Skin epidermis (tissue), 12 donors: ENCODE measurements around the gene MED22.
"Not testable (repeated sequence)": the region's sequence is repeated elsewhere in the genome, so short reads cannot be mapped to it uniquely, and the experiment has no call there.

Experiments
- H3K27ac ChIP-seq, 21 experiments: fragments of 200-600 bp; sonication (generic) in 11 of 21; one replicate each; pipeline ENCODE4 v1.5.0; 2020; ENCODE audit warnings: mild to moderate bottlenecking in 3 of 21, inconsistent platforms in 2 of 21, moderate library complexity in 2 of 21
- H3K4me3 ChIP-seq, 7 experiments: fragments of 200-600 bp; sonication (generic) in 2 of 7; one replicate each; pipeline ENCODE4 v1.5.0; 2020; ENCODE audit warnings: inconsistent platforms in 2 of 7, mild to moderate bottlenecking in 2 of 7, moderate library complexity in 1 of 7

MED22 gene

DNA sequence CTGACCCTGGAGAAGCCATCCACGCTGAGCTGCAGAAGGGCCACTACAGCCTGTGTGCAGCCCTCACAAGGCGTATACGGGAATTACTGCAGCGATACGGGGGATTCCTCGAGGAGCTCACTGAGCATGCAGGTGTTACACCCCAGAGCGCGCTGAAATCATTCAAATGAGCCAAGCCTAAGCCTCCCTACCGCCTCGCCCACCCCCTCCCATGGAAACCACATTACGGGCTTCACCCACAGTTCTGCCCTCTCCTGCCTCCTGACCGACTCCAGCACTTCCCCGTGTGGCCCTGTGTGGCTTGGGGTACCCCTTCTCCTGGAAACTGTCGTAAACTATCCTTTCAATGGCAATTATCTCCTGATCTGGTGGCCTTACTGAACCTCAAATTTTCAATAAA, 25.2 kb downstream of the MED22 start:
- Histone ChIP-seq H3K4me3 (no peak overlapping the region), H3K27ac (no peak overlapping the region)

DNA sequence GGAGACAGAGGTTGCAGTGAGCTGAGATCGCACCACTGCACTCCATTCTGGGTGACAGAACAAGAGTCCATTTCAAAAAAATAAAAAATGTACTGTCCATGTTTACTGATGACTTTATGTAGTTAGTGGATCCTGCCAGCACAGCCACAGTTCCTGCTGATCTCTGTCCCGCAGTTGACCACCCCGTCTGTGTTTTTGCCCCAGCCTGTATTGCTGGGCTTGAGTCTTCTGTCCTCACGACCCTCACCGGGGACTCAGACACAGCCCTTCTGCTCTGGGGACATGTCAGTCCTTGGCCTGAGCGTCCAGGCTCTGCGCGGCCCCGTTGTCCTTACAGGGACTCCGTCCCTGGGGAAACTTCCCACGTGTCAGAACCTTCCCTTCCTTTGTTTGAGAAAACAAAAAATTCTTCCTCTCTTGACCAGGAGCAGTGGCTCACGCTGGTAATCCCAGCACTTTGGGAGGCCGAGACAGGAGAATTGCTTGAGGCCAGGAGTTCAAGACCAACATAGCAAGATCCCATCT, 26.5 kb downstream of the MED22 start:
- H3K4me3 ChIP-seq = no peak overlapping the region
- H3K27ac ChIP-seq = no peak overlapping the region

DNA sequence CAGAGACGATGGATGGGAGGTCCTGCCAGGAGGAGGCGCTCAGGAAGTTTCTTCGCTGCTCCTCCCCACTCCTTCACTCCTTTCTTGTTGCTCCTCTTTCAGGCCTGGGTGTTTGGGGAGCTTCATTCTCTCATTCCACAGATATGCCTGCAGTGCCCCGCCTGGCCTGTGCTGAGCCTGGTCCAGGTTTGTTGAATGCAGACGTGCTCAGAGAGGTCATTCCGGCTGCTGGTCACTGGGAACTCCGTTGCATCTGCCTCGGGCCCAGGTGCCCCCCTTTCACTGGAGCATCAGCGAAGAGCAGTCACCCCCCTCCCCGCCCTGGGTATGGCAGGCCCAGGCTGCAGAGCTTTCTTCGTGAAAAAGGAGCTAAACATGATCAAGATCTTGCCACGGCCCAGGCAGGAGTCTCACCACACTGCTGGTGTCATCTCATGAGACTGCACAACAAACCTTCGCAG, 27.5 kb downstream of the MED22 start:
- Histone ChIP-seq H3K27ac (no peak overlapping the region), H3K4me3 (no peak overlapping the region)

DNA sequence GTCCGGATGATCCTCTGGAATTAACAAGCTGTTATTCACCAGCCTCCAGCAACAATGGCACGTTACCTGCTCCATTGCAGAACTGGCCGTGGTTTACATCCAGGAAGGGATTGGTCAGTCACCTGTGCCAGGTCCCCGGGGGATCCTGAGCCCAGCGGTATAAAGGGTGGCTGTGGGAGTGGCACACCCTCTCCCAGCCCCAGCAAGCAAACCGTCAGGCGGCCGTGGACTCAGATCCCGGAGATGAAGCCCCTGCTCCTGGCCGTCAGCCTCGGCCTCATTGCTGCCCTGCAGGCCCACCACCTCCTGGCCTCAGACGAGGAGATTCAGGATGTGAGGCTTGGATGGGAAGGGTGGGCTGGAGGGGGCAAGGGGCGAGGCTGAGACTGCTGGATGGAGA, 30.4 kb downstream of the MED22 start:
- not testable (repeated sequence) for H3K27ac ChIP-seq, H3K4me3 ChIP-seq

DNA sequence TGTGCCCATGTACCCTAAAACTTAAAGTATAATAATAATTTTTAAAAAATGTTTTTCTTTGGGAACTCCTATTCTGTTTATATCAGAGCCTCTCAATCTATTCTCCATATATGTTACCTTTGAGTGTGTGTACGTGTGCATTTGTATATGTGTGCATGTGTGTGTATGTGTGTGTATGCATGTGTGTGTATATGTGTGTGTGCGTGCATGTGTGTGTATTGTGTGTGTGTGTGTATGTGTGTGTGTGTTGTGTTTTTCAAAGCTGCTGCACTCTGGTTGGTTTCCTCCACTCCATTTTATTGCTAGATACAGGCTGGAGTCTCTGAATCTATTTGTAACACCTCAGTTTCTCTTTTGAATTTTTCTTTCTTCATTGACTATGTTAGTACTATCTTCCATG, 31.9 kb downstream of the MED22 start:
- no peak overlapping the region for H3K4me3 ChIP-seq

DNA sequence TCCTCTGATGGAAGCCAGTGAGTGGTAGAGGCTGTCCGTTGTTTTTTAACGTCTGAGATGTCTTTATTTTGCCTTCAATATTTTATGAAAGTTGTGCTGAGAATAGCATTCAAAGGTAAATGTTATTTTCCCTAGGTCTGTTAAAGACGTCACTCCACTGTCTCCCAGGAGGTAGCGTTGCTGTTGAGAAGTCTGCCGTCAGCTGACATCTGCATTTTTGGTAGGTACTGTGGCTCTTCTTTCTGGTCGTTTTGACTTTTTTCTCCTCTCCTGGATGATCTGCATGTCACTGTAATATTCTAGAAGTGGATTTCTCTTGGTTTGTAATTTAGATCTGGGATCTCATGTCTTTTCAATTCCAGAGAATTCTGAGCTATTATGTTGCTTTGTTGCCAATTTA, 38.3 kb downstream of the MED22 start:
- no peak overlapping the region for H3K4me3 ChIP-seq
- H3K27ac ChIP-seq = no peak overlapping the region

More for the DNA sequence above, 31.9 kb downstream of the MED22 start:
- no peak overlapping the region for H3K27ac ChIP-seq

DNA sequence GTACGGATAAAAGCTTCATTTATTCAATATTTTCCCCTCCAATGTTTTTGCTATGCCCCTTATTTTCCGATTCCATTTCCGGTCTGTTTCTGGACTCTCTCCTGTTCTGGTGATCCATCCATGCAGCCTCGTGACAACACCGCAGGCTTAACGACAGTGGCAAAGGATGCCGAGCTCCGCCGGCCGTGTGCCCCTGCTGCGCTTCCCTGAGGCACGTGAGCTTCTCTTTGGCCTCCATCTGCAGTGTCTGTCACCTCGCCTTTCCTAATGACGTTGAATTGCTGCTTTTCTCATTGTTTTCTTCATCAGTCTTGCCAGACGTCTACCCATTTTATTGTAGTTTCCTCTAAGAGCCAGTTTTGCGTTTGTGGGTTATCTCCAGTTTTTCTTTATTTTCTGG, 40.6 kb downstream of the MED22 start:
- Histone ChIP-seq H3K27ac (no peak overlapping the region), H3K4me3 (no peak overlapping the region)

DNA sequence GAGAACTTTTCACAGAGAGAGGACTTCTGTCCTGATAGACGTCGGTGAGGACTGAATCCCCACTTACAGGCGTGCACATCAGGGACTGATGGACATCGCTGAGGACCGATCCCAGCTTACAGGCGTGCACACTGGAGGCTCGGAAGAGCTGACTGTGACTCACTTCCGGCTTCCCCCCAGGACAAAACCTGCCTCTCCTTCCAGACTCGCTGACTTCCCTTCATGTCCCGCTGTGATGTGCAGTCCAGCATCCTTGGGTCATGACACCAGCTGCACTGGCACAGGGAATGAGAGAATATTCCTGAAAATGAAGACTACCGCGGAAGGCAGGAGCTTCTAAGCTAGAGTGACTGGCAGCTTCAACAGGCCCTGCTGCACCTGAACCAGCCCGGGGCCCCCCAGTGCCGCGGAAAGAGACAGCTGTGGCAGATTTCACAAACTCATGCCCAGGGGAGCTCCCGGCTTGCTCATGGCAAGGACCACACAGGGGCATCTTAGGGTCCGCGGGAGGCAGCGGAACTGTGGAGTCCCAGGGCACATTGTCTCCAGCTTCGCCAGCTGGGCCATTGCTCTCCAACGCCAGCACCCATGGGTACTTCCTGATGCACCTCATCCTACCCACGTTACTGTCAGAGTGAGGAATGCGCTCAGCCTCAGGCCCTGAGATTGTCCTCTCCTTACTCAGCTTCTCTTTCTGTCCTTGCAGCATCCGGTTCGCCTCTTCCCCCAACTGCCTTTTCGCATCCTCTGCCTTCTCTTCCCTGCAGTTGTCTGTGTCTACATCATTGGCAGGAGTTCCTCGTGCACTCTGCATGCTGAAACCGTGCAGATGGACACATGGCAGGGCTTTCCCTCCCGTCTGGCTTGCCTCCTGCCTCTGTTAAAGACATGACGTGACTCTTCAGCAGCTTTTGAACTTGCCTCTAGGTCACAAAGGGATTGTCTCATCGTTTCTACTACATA, 41.4 kb downstream of the MED22 start:
- Histone ChIP-seq H3K27ac (no peak overlapping the region), H3K4me3 (no peak overlapping the region)

DNA sequence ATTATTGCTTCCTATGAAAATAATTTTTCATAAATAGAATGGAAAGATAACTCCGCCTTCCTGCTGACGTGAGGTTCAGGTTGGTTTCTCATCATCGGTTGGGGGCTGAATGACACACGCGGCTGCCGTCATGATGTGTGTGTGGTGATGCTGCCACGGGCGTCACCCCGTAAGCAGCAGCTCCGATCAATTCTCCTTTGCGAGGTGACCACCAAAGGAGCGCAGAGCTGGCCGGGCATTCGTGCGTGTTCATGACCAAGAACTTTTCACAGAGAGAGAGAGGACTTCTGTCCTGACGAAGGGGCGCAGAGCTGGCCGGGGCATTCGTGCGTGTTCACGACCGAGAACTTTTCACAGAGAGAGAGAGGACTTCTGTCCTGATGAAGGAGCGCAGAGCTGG, 42.2 kb downstream of the MED22 start:
- no peak overlapping the region for H3K4me3 ChIP-seq
- H3K27ac ChIP-seq = no peak overlapping the region

DNA sequence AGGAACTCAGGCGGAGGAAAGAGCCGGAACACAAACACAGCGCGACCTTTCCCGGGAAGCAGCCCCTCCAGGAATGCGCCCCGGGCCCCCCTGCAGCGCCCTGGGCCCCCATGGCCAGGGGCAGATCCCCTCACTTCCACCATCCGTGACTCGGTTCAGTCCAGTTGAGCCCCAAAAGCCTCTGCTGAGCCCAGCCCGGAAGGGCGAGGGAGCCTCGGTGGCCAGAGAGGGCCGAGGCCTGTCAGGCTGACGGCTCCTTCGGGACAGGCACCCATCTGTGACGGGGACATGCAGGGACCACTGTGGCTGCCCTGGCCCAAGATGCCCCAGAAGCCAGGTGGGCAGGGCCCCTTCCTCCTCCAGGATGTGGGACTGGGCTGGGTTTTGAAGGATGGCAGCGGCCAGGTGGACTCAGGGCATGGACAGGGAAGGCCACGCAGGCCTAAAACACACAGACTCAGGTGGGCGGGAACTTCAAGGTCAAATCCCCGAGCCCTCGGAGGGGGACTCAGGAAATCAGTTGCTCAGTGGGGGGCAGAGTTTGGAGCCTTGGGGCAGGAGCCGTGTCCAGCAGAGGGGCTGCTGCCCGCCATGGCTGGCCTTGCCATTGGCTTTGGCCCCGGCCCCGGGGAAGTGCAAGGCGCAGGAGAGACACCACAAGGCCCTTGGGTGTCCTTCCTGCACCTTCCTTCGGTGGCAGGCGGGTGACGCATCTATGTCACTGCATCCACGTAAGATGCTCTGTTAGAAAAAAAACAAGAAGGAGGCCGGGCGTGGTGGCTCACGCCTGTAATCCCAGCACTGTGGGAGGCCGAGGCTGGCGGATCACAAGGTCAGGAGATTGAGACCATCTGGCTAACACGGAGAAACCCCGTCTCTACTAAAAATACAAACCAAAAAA, 43.2 kb downstream of the MED22 start:
- H3K27ac ChIP-seq = no peak overlapping the region
- H3K4me3 ChIP-seq = no peak overlapping the region

DNA sequence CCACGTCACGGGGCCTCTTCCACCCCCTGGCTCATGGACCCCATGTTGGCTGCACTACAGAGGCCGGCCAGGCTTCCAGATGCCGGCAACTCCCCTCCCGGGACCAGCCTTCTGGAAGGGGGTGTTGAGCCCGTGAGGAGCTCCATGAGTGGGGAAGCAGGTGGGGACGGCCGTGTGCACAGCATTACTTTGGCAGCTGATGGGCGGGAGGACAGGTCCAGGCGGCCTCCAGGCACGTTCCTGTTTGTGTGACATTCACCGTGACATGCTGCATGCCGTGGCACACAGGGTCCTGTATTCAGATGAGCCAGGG, 43.8 kb downstream of the MED22 start:
- no peak overlapping the region for H3K4me3 ChIP-seq
- H3K27ac ChIP-seq = no peak overlapping the region

DNA sequence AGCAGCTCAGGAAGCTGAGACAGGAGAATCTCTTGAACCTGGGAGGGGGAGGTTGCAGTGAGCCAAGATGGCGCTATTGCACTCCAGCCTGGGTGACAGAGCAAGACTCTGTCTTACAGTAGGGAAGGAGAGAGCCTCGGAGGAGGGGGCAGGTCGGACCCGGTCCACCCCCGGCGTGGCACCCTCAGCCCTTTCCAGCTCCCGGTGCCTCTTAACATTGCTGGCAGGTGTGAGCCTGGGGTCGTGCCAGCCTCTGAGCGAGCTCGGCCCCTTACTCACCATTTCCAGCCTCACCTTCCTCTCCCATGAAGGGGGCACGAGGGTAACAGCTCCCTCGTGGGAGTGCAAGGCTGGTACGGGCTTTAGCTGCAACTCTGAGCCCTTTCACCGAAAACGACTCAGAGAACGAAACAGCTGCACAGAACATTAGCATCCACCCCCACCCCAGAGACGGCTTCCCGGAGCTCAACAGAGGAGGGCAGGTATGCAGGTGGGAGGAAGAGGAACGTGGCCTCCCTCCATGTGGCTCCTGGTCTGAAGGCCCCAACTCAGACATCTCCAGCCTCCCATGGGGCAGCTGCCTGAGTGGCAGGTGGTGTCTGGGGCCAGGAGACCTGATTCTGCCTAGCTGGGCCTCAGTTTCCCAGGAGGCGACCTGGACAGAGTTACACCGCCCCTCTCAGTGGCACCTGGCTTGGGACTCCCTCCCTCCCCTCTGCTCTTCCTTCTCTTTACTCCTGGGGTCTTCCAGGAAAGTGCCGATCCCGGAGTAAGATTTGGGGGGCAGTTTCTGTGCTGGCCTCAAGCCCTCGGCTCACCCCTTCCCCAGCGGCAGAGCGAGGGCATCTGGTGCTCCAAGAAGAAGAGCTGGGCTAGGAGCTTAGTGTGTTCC, 44.4 kb downstream of the MED22 start:
- Histone ChIP-seq H3K27ac (no peak overlapping the region), H3K4me3 (no peak overlapping the region)

DNA sequence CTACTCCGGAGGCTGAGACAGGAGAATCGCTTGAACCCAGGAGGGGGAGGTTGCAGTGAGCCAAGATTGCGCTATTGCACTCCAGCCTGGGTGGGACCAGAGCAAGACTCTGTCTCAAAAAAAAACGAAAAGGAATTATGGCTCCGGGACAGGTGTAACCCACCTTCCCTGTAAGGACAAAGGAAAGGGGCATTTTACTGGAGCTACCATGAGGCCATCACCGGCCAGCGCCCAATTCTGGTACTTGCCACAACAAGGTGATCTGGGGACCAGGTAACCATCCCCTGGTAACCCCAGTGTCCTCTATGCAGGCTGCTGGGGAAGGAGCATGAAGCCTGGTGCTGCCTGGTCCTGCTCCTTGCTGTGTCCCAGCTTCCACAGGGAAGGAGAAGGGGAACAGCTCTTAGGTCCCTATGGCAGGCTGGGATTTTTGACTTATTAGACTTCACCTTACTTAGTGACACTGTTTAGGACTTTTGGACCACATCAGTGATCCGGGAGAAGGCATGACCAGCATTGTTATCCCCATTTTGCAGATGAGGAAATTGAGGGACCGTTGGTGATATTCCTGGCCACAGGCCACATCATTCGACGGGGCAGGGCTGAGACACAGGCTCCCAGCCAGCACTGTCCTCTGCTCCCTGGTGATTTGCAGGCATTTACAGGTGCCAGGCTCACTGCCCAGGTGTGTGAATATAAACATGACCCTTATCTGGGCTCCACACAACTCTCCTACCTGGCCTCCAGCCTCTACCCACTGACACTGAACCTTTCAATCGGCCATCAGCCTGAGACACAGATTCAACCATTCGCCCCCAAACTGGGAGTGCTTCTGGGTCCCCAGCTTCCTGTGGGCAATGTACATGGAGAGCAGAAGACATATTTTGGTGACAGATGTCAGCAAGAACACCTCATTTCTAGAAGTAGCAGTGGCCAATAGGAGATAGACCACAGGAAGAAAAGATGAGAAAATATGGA, 46.4 kb downstream of the MED22 start:
- no peak overlapping the region for H3K4me3 ChIP-seq
- no peak overlapping the region for H3K27ac ChIP-seq

DNA sequence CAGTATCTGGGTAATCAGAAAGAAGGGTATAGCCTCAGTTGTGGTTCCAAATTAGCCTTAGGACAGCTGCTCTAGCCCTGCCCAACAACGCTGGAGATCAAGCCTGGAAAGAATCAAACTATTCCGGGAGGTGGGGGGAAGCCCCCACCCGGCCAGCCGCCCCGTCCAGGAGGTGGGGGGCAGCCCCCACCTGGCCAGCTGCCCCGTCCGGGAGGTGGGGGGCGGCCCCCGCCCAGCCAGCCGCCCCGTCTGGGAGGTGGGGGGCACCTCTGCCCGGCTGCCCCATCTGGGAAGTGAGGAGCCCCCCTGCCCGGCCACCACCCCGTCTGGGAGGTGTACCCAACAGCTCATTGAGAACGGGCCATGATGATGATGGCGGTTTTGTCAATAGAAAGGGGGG, 47.9 kb downstream of the MED22 start:
- not testable (repeated sequence) for H3K4me3 ChIP-seq

DNA sequence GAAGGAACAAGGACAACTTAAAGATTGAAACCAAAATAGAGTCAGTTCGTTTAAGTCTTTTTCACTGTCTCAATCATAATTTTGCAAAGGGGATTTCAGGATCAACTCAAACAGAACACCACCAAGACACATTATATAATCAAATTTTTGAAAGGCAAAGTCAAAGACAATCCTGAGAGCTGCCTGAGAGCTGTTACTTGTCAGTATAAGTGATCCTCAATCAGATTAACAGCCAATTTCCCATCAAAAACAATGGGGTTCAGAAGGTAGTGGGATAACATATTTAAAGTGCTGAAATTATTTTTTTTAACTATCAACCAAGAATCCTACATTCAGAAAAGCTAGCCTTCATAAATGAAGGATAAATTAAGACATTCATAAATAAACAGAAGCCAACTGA, 53.7 kb downstream of the MED22 start:
- H3K27ac ChIP-seq = no peak overlapping the region
- no peak overlapping the region for H3K4me3 ChIP-seq

More for the DNA sequence above, 47.9 kb downstream of the MED22 start:
- not testable (repeated sequence) for H3K27ac ChIP-seq

DNA sequence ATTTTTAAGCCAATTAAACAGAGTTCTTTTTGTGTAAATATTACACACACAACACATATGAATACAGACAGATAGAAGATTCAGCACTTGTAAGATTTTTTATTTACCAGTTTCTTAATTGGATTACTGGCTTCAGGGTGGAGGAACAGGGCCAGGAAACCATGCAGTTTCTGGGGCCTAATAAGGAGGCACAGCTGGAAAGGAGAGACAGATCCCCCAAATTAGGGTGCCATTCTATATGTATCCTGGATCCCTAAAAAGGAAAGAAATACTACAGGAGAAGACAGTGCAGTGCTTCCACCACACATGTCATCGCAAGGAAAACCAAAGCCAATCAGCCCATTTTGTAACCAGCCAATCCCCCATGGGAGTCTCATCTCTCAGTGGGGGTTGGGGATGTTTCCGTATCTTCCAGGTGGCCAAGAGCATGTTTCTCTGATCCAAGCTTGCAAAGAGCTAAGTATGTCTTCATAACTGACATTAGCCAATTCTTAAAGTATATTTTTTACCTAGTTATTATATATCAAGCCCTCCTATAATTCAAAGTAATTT, 57.1 kb downstream of the MED22 start:
- no peak overlapping the region for H3K27ac ChIP-seq
- H3K4me3 ChIP-seq = no peak overlapping the region
